Tibial nerve (tissue), 4 donors: ENCODE measurements around the gene HNRNPA3. TPM values are rescaled to one million over a fixed set of nuclear protein-coding genes. Genes with fewer than 3 reads are reported as not detected.

ENCODE experiments used
- DNase-seq, 2 donors: peaks; one replicate each; pipeline ENCODE4 v3.0.0-alpha.2; 2019; ENCODE audit warnings: low spot score in 2 of 2
- H3K27ac ChIP-seq, 4 donors: fragments of 200-600 bp; sonication (generic) in 3 of 4; one replicate each; pipeline ENCODE4 v1.5.1; 2017 to 2019; ENCODE audit warnings: mild to moderate bottlenecking in 1 of 4
- H3K27me3 ChIP-seq, 2 donors: fragments of 200-600 bp; sonication (generic) in 1 of 2; one replicate each; pipeline versions ENCODE4 v1.5.1 to v1.6.0; 2017 to 2019
- H3K36me3 ChIP-seq, 3 donors: fragments of 200-600 bp; sonication (generic); one replicate each; pipeline ENCODE4 v1.5.1; 2018 to 2019
- H3K4me1 ChIP-seq, 4 donors: fragments of 200-600 bp; sonication (generic) in 3 of 4; one replicate each; pipeline ENCODE4 v1.5.1; 2017 to 2019
- H3K4me3 ChIP-seq, 4 donors: fragments of 200-600 bp; sonication (generic) in 3 of 4; one replicate each; pipeline ENCODE4 v1.5.1; 2017 to 2019; ENCODE audit warnings: mild to moderate bottlenecking in 1 of 4, moderate library complexity in 1 of 4
- H3K9me3 ChIP-seq, 4 donors: fragments of 200-600 bp; sonication (generic) in 3 of 4; one replicate each; pipeline ENCODE4 v1.5.1; 2017 to 2019
- CTCF ChIP-seq, 5 experiments: fragments of 200-600 bp in 3 of 5; fragments of 450-650 bp in 2 of 5; sonication (generic) in 3 of 5; IDR thresholded peaks; one replicate each; pipeline ENCODE4 v1.5.1; 2016 to 2019; ENCODE audit warnings: antibody characterized with exemption in 5 of 5, mild to moderate bottlenecking in 3 of 5, moderate library complexity in 2 of 5
- EP300 ChIP-seq, 2 donors: sonication (generic); formaldehyde crosslinking; IDR thresholded peaks; one replicate each; pipeline ENCODE4 v1.6.1; 2017; ENCODE audit warnings: antibody characterized with exemption in 2 of 2, mild to moderate bottlenecking in 1 of 2
- POLR2A ChIP-seq, 2 donors: fragments of 450-650 bp; IDR thresholded peaks; one replicate each; pipeline ENCODE4 v1.6.1; 2017; ENCODE audit warnings: antibody characterized with exemption in 2 of 2, mild to moderate bottlenecking in 2 of 2, moderate library complexity in 2 of 2
- WGBS, 2 donors: methylation state at CpG; one replicate each; pipeline ENCODE4 v1.1.5; 2018; 5-methylcytosine and 5-hydroxymethylcytosine counted together
- total RNA-seq, 4 donors: library from RNA; depleted of rRNA; stranded (reverse); fragments of >200 nt; gene quantifications; one replicate each; pipeline ENCODE4 v1.1.0, GENCODE V29; 2016

Gene HNRNPA3
- total RNA-seq, 4 donors from 2014 or later: 77.3 to 102 (median 94.4) TPM

- no peak for DNase-seq
- 86 to 88% methylated on average over 2 of the region's 2 CpGs for WGBS, 2 donors
- H3K4me1 ChIP-seq: peaks cover 0 to 32% (median 3%) of the 10 kb centered on the region in 4 donors
- H3K27me3 ChIP-seq: no peaks in the 10 kb centered on the region
- peaks cover 7 to 68% (median 8%) of the 10 kb centered on the region in 3 donors for H3K36me3 ChIP-seq
- TF ChIP-seq CTCF (IDR thresholded peaks at IDR 0.05) (no peak), POLR2A (IDR thresholded peaks at IDR 0.05) (no peak), EP300 (IDR thresholded peaks at IDR 0.05) (no peak)
- peak overlapping the region in 1 of 4 donors; percentile 53 for H3K27ac ChIP-seq
- no peaks in the 10 kb centered on the region for H3K9me3 ChIP-seq
- H3K4me3 ChIP-seq: no peak overlapping the region
Observed at GRCh38 chr2:177225965-177226360, 13.4 kb downstream of the HNRNPA3 start.

DNA sequence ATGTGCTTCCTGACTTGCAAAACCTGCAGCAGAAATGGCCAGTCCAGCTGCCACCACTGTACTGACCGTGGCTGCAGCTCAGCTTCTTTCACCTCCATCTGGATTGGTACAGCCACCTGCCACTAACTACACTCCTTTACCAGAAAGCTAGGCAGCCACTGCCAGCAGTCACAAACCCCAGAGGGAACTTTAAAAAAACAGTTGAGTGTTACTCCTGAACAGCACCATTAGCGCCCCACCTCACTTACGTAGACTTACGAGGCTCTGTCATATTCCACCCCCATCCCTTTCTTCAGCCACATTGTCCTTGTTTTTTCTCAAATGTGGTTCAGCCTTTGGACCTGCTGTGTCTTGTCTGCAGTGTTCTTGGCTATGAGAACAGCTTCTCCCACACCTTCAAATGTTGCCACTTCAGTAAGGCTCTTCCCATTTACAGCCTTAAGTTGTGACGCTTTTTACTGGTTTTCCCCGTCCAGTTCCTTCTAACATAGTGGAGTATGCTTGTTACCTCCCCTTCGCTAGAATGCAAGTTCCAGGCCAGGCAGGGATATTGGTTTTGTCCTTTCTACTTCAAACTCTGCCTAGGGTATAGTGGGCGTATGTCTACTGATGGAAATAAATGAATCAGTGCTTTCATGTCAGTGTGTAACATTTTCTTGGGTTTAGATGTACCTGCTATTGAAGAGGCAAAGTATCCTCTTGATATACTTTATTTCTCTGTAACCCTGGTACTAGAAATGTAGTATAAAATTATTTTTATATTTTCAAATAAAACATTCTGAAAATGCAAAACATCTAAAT is 17.0 kb downstream of the HNRNPA3 start:
- peaks cover 4 to 71% (median 6%) of the 10 kb centered on the region in 3 donors for H3K36me3 ChIP-seq
- WGBS, 2 donors: 77 to 87% methylated on average over 8 of the region's 8 CpGs

DNA sequence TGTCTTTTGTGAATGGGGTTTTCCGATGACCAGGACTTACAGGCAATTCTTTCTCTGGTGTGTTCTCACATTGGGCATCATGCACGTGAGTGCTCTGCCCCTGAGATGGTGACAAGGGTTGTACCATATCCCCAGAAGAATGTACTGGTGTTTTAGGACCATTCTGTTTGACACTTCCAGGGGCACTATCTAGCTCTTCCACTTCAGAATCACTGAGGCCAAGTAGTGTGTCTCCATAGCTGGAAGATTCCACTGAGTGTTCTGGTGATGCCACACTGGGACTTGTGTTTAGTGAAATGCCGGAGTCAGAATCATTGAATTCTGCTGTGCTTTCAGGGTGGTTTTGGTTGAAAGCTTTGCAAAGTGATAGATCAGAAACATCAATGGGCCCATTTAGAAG is 18.7 kb downstream of the HNRNPA3 start:
- peaks cover 4 to 57% (median 6%) of the 10 kb centered on the region in 3 donors for H3K36me3 ChIP-seq
- H3K9me3 ChIP-seq: no peaks in the 10 kb centered on the region
- peaks cover 0 to 58% (median 10%) of the 10 kb centered on the region in 4 donors for H3K4me1 ChIP-seq
- no peak overlapping the region for H3K4me3 ChIP-seq
- DNase-seq: no peak
- TF ChIP-seq POLR2A (IDR thresholded peaks at IDR 0.05): no peak
- no peak for TF ChIP-seq CTCF (IDR thresholded peaks at IDR 0.05)
- TF ChIP-seq EP300 (IDR thresholded peaks at IDR 0.05): no peak
- H3K27me3 ChIP-seq: no peaks in the 10 kb centered on the region
- no peak overlapping the region for H3K27ac ChIP-seq
- WGBS, 2 donors: 91% methylated on average over 3 of the region's 3 CpGs

More for the DNA sequence above, 17.0 kb downstream of the HNRNPA3 start:
- TF ChIP-seq EP300 (IDR thresholded peaks at IDR 0.05): peak in 1 of 2 donors; percentile 3
- TF ChIP-seq CTCF (IDR thresholded peaks at IDR 0.05): no peak
- Histone ChIP-seq H3K9me3 (no peaks in the 10 kb centered on the region), H3K27me3 (no peaks in the 10 kb centered on the region), H3K4me3 (no peak overlapping the region), H3K27ac (no peak overlapping the region), H3K4me1 (peaks cover 0 to 42% (median 6%) of the 10 kb centered on the region in 4 donors)
- DNase-seq: no peak

- peaks cover 4 to 51% (median 6%) of the 10 kb centered on the region in 3 donors for H3K36me3 ChIP-seq
- no peak for TF ChIP-seq POLR2A (IDR thresholded peaks at IDR 0.05)
- TF ChIP-seq EP300 (IDR thresholded peaks at IDR 0.05): no peak
- TF ChIP-seq CTCF (IDR thresholded peaks at IDR 0.05): no peak
Observed at GRCh38 chr2:177232098-177232704, 19.6 kb downstream of the HNRNPA3 start.

GRCh38 chr2:177234267-177234666 is 21.7 kb downstream of the HNRNPA3 start:
- peaks cover 4 to 50% (median 6%) of the 10 kb centered on the region in 3 donors for H3K36me3 ChIP-seq

More at GRCh38 chr2:177232098-177232704, 19.6 kb downstream of the HNRNPA3 start:
- H3K27ac ChIP-seq: no peak overlapping the region
- no peak for DNase-seq
- WGBS, 2 donors: 90% methylated on average over 8 of the region's 8 CpGs
- H3K27me3 ChIP-seq: no peaks in the 10 kb centered on the region
- H3K4me1 ChIP-seq: peaks cover 0 to 60% (median 15%) of the 10 kb centered on the region in 4 donors
- no peaks in the 10 kb centered on the region for H3K9me3 ChIP-seq
- H3K4me3 ChIP-seq: no peak overlapping the region

More at GRCh38 chr2:177234267-177234666, 21.7 kb downstream of the HNRNPA3 start:
- Histone ChIP-seq H3K4me3 (no peak overlapping the region), H3K4me1 (peaks cover 3 to 76% (median 35%) of the 10 kb centered on the region in 4 donors), H3K27me3 (no peaks in the 10 kb centered on the region), H3K9me3 (no peaks in the 10 kb centered on the region), H3K27ac (peak overlapping the region in 2 of 4 donors; percentile 8 to 70)
- no peak for TF ChIP-seq CTCF (IDR thresholded peaks at IDR 0.05)
- TF ChIP-seq POLR2A (IDR thresholded peaks at IDR 0.05): no peak
- TF ChIP-seq EP300 (IDR thresholded peaks at IDR 0.05): no peak
- no peak for DNase-seq
